Heart left ventricle (tissue), 16 donors: Measurements from ENCODE around the gene DEXI. TPM values are rescaled to one million over a fixed set of nuclear protein-coding genes. Genes with fewer than 3 reads are reported as not detected.
"Not testable (repeated sequence)": the region's sequence is repeated elsewhere in the genome, so short reads cannot be mapped to it uniquely, and the experiment has no call there.

Experiments
- ATAC-seq, 4 donors: fragments of 200-7000 bp; cut with Tn5 transposase; one replicate each; pipeline ENCODE4 v1.9.1; 2020 to 2022; ENCODE audit warnings: moderate library complexity in 4 of 4, mild to moderate bottlenecking in 3 of 4, moderate number of reproducible peaks in 1 of 4
- DNase-seq, 5 donors: peaks; one replicate each; pipeline ENCODE4 v3.0.0-alpha.2; 2020
- H3K27ac ChIP-seq, 12 donors: fragments of 200-600 bp; sonication (generic) in 4 of 12; one replicate each; pipeline versions ENCODE4 v1.5.0 to v1.8.0; 2016 to 2022; ENCODE audit warnings: mild to moderate bottlenecking in 2 of 12
- H3K27me3 ChIP-seq, 9 donors: fragments of 200-600 bp; sonication (generic) in 2 of 9; one replicate each; pipeline versions ENCODE4 v1.5.1 to v1.8.0; 2016 to 2022; ENCODE audit warnings: mild to moderate bottlenecking in 3 of 9
- H3K36me3 ChIP-seq, 9 donors: fragments of 200-600 bp; sonication (generic) in 2 of 9; one replicate each; pipeline versions ENCODE4 v1.5.0 to v1.8.0; 2018 to 2022; ENCODE audit warnings: mild to moderate bottlenecking in 2 of 9
- H3K4me1 ChIP-seq, 12 donors: fragments of 200-600 bp; sonication (generic) in 4 of 12; one replicate each; pipeline versions ENCODE4 v1.5.0 to v1.8.0; 2016 to 2022; ENCODE audit warnings: mild to moderate bottlenecking in 3 of 12
- H3K4me3 ChIP-seq, 12 donors: fragments of 200-600 bp; sonication (generic) in 4 of 12; one replicate each; pipeline versions ENCODE4 v1.5.0 to v1.8.0; 2017 to 2022; ENCODE audit warnings: mild to moderate bottlenecking in 9 of 12, moderate library complexity in 4 of 12
- H3K9me3 ChIP-seq, 12 donors: fragments of 200-600 bp; sonication (generic) in 4 of 12; one replicate each; pipeline versions ENCODE4 v1.5.0 to v1.8.0; 2016 to 2022; ENCODE audit warnings: mild to moderate bottlenecking in 1 of 12
- POLR2A ChIP-seq, 2 donors: fragments of 450-650 bp; IDR thresholded peaks; one replicate each; pipeline ENCODE4 v1.6.1; 2017; ENCODE audit warnings: antibody characterized with exemption in 2 of 2, mild to moderate bottlenecking in 2 of 2, moderate library complexity in 2 of 2
- WGBS, 4 donors: extraction: QIAGEN DNeasy Blood & Tissue Kit in 2 of 4; methylation state at CpG; one replicate each; pipeline versions ENCODE4 v1.1.5 to v1.1.7; 2013 to 2018; 5-methylcytosine and 5-hydroxymethylcytosine counted together
- intact Hi-C, 10 donors: fragments of 100-400 bp; cut with DNase I; formaldehyde crosslinking; loops; one replicate each; pipeline versions ENCODE4 v1.11.1 to v1.14.2; 2022
- polyA plus RNA-seq, 2 donors: library from polyadenylated mRNA; stranded (reverse); fragments of 200-250 nt; gene quantifications; one replicate each; pipeline ENCODE4 v1.2.3, GENCODE V29; 2013
- total RNA-seq, 9 donors: library from RNA; depleted of rRNA in 2 of 9; stranded (reverse); fragments of >200 nt in 2 of 9; fragmentation: NEBNext Ultra II Directional in 3 of 9; extraction: Animal tissue kit (Norgen Biotek cat#: 25700) in 3 of 9; gene quantifications; one replicate each; pipeline versions ENCODE4 v1.1.0 to v1.2.4, GENCODE V29; 2016 to 2023
- TF ChIP-seq, protein P1 (sequence below), 12 donors: fragments of 200-600 bp; sonication (generic) in 4 of 12; IDR thresholded peaks; one replicate each; pipeline versions ENCODE4 v1.5.0 to v1.8.0; 2018 to 2022; ENCODE audit warnings: antibody characterized with exemption in 12 of 12, mild to moderate bottlenecking in 5 of 12
- donor health status: ischemic (EF 13 %, LVEDD 7.1; RV severe dilation, severe dysfunction).
- donor health status: healthy with polysubstance abuse.
- donor health status: DM: no; HTN: yes; CAD: no.
- donor health status: DM: no; HTN: no; CAD: no.
- donor health status: ischemic (EF 25% LVEDD 6.9; RV normal size, moderate dysfunction).
- donor health status: ischemic (EF 25% LVEDD 5.7; RV mildly dilated, moderate dysfunction).
- donor health status: healthy.
- donor health status: DM: yes; HTN: yes; CAD: no.
- donor health status: ischemic (EF 35%, LVEDD 5.7; RV mildly dilated, moderate dysfunction).
- donor health status: nonischemic (EF 11% LVEDD 7.7; RV severe dilation, severe dysfunction).
- donor health status: DM: yes; HTN: yes; CAD: no.
- donor health status: PGD.
- donor health status: ischemic (EF 29% LVEDD 5.4; RV normal size, mild dysfunction).
- donor health status: nonischemic (EF 23%, LVEDD 6.1; RV moderate dilation, normal function).

DEXI gene
- total and polyA plus RNA-seq, 11 donors: 57.2 to 141 (median 90.8) TPM

- no peak overlapping the region for H3K4me3 ChIP-seq
- TF ChIP-seq POLR2A (IDR thresholded peaks at IDR 0.05): no peak
- TF ChIP-seq, protein P1, sequence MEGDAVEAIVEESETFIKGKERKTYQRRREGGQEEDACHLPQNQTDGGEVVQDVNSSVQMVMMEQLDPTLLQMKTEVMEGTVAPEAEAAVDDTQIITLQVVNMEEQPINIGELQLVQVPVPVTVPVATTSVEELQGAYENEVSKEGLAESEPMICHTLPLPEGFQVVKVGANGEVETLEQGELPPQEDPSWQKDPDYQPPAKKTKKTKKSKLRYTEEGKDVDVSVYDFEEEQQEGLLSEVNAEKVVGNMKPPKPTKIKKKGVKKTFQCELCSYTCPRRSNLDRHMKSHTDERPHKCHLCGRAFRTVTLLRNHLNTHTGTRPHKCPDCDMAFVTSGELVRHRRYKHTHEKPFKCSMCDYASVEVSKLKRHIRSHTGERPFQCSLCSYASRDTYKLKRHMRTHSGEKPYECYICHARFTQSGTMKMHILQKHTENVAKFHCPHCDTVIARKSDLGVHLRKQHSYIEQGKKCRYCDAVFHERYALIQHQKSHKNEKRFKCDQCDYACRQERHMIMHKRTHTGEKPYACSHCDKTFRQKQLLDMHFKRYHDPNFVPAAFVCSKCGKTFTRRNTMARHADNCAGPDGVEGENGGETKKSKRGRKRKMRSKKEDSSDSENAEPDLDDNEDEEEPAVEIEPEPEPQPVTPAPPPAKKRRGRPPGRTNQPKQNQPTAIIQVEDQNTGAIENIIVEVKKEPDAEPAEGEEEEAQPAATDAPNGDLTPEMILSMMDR (IDR thresholded peaks at IDR 0.05): no peak
- no peak for DNase-seq
- ATAC-seq: no peak
- no peak overlapping the region for H3K27ac ChIP-seq
- peaks cover 0 to 27% (median 12%) of the 10 kb centered on the region in 12 donors for H3K4me1 ChIP-seq
- no peaks in the 10 kb centered on the region for H3K9me3 ChIP-seq
- H3K27me3 ChIP-seq: no peaks in the 10 kb centered on the region
- WGBS, 4 donors: 78 to 94% (median 89%) methylated on average over 2 of the region's 2 CpGs
- H3K36me3 ChIP-seq: peaks cover 0 to 56% (median 45%) of the 10 kb centered on the region in 9 donors
- intact Hi-C loops: loop anchor here in 9 of 10 donors (2.0 to 10.0 kb wide), 8 partner anchors 102 to 387 kb away; partner anchors contain the start of gene SOCS1 (in 5 of the 9)
Observed at GRCh38 chr16:10970065-10970464, 27.8 kb upstream of the DEXI start.

GRCh38 chr16:10969615-10970014 lies 27.3 kb upstream of the DEXI start:
- Histone ChIP-seq H3K36me3 (peaks cover 0 to 52% (median 41%) of the 10 kb centered on the region in 9 donors), H3K9me3 (no peaks in the 10 kb centered on the region), H3K4me1 (peaks cover 0 to 29% (median 13%) of the 10 kb centered on the region in 12 donors), H3K27ac (no peak overlapping the region), H3K4me3 (no peak overlapping the region), H3K27me3 (no peaks in the 10 kb centered on the region)
- TF ChIP-seq, protein P1 (IDR thresholded peaks at IDR 0.05): no peak
- DNase-seq: no peak
- intact Hi-C loops: loop anchor here (2.0 to 10.0 kb wide), 11 partner anchors 103 to 745 kb away; partner anchors contain the start of gene SOCS1 (in 5 of the 10)
- 29 to 50% (median 37%) methylated on average over 1 of the region's 1 CpG for WGBS, 4 donors
- no peak for ATAC-seq

DNA sequence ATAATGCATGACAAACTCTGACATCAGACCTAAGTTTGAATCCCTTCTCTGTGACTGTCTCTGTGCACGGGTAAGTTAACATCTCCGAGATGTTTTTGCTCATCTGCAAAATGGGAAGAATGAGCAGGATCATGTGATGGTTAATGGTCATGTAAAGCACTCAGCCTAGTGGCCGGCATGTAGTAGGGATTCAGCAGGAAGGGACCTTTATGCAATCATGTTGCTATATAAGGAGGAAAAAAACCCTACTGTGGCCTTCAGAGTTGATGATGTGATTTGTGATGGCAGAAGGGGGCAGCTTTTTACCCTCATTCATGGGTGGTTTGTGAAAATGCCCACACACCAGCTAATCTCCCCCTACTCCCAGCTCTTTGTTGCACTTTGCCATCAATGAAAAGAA lies 26.2 kb upstream of the DEXI start:
- 68 to 87% (median 83%) methylated on average over 3 of the region's 3 CpGs for WGBS, 4 donors
- TF ChIP-seq POLR2A (IDR thresholded peaks at IDR 0.05): no peak
- TF ChIP-seq, protein P1 (IDR thresholded peaks at IDR 0.05): no peak
- Histone ChIP-seq H3K4me3 (no peak overlapping the region), H3K27me3 (no peaks in the 10 kb centered on the region), H3K27ac (peak overlapping the region in 5 of 12 donors; percentile 15 to 51 (median 17)), H3K9me3 (no peaks in the 10 kb centered on the region), H3K4me1 (peaks cover 0 to 35% (median 19%) of the 10 kb centered on the region in 12 donors), H3K36me3 (peaks cover 0 to 47% (median 34%) of the 10 kb centered on the region in 9 donors)
- DNase-seq: no peak
- intact Hi-C loops: loop anchor here in 6 of 10 donors (2.0 to 10.0 kb wide), 5 partner anchors 290 to 746 kb away; no protein-coding TSS in a partner anchor
- no peak for ATAC-seq

GRCh38 chr16:10967986-10968385 lies 25.7 kb upstream of the DEXI start:
- Histone ChIP-seq H3K9me3 (no peaks in the 10 kb centered on the region), H3K27ac (peak overlapping the region in 5 of 12 donors; percentile 15 to 51 (median 17)), H3K4me3 (no peak overlapping the region), H3K27me3 (no peaks in the 10 kb centered on the region), H3K36me3 (peaks cover 4 to 47% (median 34%) of the 10 kb centered on the region in 9 donors), H3K4me1 (peaks cover 0 to 33% (median 19%) of the 10 kb centered on the region in 12 donors)
- intact Hi-C loops: loop anchor here in 6 of 10 donors (2.0 to 10.0 kb wide), 5 partner anchors 291 to 747 kb away; no protein-coding TSS in a partner anchor
- 44 to 61% (median 58%) methylated on average over 1 to 5 of the region's 5 CpGs for WGBS, 4 donors
- TF ChIP-seq POLR2A (IDR thresholded peaks at IDR 0.05): no peak
- TF ChIP-seq, protein P1 (IDR thresholded peaks at IDR 0.05): no peak
- peak in 3 of 5 donors; percentile 48 to 64 (median 56) for DNase-seq
- ATAC-seq: peak; percentile 43 to 64 (median 49)

GRCh38 chr16:10966559-10966958 lies 24.3 kb upstream of the DEXI start:
- H3K9me3 ChIP-seq, DNase-seq, H3K27me3 ChIP-seq, H3K4me3 ChIP-seq, H3K27ac ChIP-seq, ATAC-seq: not testable (repeated sequence)
- intact Hi-C loops: loop anchor here in 5 of 10 donors (5.0 to 10.0 kb wide), 4 partner anchors 386 to 748 kb away; no protein-coding TSS in a partner anchor
- peaks cover 0 to 20% (median 13%) of the 10 kb centered on the region in 12 donors for H3K4me1 ChIP-seq
- H3K36me3 ChIP-seq: peaks cover 4 to 48% (median 39%) of the 10 kb centered on the region in 9 donors
- 59 to 73% (median 68%) methylated on average over 4 of the region's 4 CpGs for WGBS, 4 donors
